IPS-18c (cell line): ENCODE measurements around the gene WWP2.

Experiments used
- H3K4me3 ChIP-seq: 2 replicates; pipeline ENCODE4 v1.7.0; 2013; ENCODE audit warnings: low read depth, mild to moderate bottlenecking, low read length, moderate library complexity; ENCODE audit not compliant: insufficient read depth
- H3K9me3 ChIP-seq: one replicate; pipeline ENCODE4 v1.6.1; 2013; ENCODE audit warnings: mild to moderate bottlenecking, low read length, moderate library complexity; ENCODE audit not compliant: control insufficient read depth, insufficient read depth

Gene WWP2

DNA sequence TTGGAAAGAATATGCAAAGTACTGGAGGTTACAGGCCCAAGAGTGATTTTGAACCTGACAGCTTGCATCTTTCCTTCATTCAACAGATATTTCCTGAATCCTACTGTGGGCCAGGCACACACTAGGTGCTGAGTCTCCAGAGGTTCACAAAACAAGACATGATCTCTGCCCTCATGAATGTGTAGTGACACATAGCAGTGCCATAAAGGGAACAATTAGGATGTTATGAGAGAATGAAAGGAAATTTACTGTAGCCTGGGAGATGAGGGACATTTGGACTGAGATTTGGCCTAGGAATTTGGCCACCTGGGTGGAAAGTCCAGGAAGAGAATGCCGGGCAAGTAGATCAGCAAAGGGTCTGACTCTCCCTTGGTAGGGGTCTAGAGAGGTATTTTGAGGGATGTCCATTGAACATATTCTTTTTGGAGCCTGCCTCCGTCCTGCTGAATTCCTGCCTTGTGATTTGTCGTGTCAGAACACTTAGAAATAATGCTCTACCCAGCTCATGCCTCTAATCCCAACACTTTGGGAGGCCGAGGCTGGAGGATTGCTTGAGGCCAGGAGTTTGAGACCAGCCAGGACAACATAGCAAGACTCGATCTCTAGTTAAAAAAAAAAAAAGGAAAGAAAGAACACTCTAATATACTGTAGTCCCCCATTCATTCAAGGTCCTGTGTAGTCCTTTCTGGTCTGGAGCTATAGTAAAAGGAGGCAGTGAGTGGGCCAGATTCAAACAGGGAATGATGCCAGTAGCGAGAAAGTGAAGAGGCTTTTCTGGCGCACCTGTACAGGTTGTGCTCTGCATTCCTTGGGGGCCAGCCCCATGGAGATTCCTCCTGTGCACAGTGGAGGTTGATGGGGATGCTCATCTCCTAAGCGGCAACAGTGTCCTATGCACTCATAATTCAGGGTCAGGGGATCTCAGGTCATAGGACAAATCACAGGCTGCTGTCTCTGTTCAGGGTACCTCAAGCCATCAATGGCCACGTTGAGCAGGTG is 98.4 kb downstream of the WWP2 start:
- Histone ChIP-seq H3K9me3 (no peaks in the 10 kb centered on the region), H3K4me3 (no peak overlapping the region)

- Histone ChIP-seq H3K9me3 (no peaks in the 10 kb centered on the region), H3K4me3 (no peak overlapping the region)
These were observed 99.3 kb downstream of the WWP2 start for GRCh38 chr16:69861292-69862030.

- H3K4me3 ChIP-seq = no peak overlapping the region
- H3K9me3 ChIP-seq = no peaks in the 10 kb centered on the region
These were observed 101.5 kb downstream of the WWP2 start for GRCh38 chr16:69863401-69864281.

DNA sequence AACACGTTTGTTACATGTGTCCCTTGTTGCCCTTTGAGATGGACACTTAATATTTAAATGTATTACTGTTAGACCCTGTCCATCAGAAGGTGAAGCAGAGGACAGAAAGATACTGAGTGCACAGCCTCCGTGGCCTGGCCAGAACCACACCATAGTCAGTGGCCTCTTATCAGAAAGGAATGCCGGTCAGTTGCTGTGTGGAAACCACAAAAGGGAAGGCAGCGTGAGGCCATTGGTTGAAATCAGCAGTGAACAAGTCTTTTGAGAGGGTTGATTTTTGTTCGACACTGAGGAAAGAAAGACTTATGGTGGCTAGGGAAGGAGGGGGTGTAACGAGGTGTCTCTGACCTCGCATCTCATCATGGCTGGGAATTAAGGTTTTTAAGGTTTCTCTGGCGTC is 103.6 kb downstream of the WWP2 start:
- H3K4me3 ChIP-seq = no peak overlapping the region
- no peaks in the 10 kb centered on the region for H3K9me3 ChIP-seq

- Histone ChIP-seq H3K4me3 (no peak overlapping the region), H3K9me3 (no peaks in the 10 kb centered on the region)
These were observed 105.8 kb downstream of the WWP2 start for GRCh38 chr16:69867784-69868560.

DNA sequence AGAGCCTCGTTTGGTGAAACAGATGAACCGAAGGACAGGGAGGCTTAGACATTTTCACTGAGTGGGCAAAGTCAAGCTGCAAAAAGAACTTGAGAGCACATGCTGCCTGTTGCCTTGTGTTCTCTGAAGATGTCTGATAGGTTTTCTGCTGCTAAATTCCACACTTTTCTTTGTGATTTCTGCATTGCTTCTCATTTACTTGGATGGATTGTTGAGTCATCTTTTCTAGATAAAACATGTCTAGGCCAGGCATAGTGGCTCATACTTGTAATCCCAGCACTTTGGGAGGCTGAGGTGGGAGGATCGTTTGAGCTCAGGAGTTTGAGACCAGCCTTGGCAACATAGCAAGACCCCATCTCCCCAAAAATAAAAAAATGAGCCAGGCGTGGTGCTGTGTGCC is 108.6 kb downstream of the WWP2 start:
- Histone ChIP-seq H3K4me3 (no peak overlapping the region), H3K9me3 (no peaks in the 10 kb centered on the region)

DNA sequence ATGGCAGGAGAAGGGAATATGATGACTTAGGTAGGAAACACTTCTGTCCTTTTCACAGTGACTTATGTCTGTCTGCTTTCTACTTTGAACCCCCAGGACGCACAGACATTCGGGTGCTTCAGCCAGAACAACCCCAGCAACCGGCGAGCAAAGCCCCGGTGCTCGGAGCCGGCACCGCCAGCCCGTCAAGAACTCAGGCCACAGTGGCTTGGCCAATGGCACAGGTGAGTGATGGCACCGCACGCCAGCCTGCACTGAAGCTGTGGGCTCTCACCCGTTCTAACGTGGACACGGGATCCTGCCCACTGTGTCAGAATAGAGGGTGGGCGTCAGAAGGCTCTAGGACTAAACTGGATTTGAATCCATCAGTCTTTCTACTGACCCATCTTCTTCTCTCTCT is 109.6 kb downstream of the WWP2 start:
- Histone ChIP-seq H3K4me3 (no peak overlapping the region), H3K9me3 (no peaks in the 10 kb centered on the region)

DNA sequence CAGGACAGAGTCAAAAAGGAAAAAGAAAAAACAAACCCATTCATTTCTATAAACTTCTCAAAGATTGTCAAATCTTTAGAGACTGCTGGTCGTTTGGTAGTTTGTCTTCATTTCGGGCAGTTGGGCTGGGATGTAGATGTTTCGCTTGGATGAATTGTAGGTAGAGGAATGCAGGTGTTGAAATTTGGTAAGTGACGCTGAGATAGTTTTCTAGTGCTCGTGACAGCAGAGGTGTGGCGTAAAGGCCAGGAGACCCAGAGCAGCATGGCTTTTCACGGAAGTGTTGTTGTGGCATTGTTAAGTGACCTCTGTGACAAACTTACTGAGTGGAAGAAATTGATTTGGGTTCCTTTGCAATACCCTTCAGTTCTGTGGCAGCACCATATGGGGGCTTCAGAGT is 110.8 kb downstream of the WWP2 start:
- no peaks in the 10 kb centered on the region for H3K9me3 ChIP-seq
- H3K4me3 ChIP-seq = no peak overlapping the region

GRCh38 chr16:69873783-69874182 is 111.7 kb downstream of the WWP2 start:
- Histone ChIP-seq H3K4me3 (no peak overlapping the region), H3K9me3 (no peaks in the 10 kb centered on the region)

- Histone ChIP-seq H3K4me3 (no peak overlapping the region), H3K9me3 (no peaks in the 10 kb centered on the region)
These were observed 112.1 kb downstream of the WWP2 start for GRCh38 chr16:69874271-69874670.

DNA sequence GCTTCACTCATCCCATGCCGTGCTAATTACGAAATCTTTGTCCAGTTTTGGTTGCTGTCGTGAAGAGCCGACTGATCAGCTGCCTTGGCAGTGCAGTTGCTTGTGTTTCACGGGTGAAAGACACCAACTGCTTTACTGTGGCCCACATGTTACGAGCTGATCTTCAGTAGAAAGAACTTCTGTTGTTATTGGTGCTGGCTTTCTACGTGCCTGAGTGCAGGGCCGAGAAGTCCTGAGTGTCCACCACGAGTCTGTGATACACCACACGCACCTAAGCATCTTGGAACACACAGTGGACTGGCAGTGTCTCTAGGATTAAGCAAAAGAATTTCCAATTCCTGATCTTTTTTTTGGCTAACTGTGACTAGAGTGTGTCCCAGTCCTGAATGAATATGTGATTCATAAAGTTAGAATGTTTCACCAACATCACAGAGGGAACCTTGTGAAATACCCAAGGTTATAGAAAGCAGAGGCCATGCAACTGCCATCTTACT is 118.6 kb downstream of the WWP2 start:
- no peaks in the 10 kb centered on the region for H3K9me3 ChIP-seq

GRCh38 chr16:69881141-69881540 is 119.0 kb downstream of the WWP2 start:
- no peaks in the 10 kb centered on the region for H3K9me3 ChIP-seq

More for the DNA sequence above, 118.6 kb downstream of the WWP2 start:
- no peak overlapping the region for H3K4me3 ChIP-seq

GRCh38 chr16:69883744-69884143 is 121.6 kb downstream of the WWP2 start:
- Histone ChIP-seq H3K4me3 (no peak overlapping the region), H3K9me3 (no peaks in the 10 kb centered on the region)

More at GRCh38 chr16:69881141-69881540, 119.0 kb downstream of the WWP2 start:
- no peak overlapping the region for H3K4me3 ChIP-seq

GRCh38 chr16:69885722-69886121 is 123.6 kb downstream of the WWP2 start:
- Histone ChIP-seq H3K4me3 (no peak overlapping the region), H3K9me3 (no peaks in the 10 kb centered on the region)

DNA sequence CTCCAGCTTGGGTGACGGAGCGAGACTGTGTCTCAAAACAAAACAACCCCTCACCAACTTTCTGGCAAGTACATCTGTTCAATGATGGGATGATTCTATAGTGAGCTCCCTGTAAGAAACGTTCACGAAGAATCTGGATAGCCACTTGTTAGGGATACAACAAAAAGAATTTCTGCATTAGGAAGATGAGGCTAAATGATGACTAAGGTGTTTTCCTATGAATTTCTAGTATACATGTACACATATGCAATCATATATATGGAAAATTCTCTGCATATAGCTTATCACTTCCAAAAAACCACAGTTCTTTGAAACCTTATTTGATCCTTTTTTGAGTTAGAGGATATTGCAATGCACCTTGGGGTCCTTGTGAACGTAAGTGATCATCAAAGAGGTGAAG is 124.6 kb downstream of the WWP2 start:
- Histone ChIP-seq H3K4me3 (no peak overlapping the region), H3K9me3 (no peaks in the 10 kb centered on the region)

DNA sequence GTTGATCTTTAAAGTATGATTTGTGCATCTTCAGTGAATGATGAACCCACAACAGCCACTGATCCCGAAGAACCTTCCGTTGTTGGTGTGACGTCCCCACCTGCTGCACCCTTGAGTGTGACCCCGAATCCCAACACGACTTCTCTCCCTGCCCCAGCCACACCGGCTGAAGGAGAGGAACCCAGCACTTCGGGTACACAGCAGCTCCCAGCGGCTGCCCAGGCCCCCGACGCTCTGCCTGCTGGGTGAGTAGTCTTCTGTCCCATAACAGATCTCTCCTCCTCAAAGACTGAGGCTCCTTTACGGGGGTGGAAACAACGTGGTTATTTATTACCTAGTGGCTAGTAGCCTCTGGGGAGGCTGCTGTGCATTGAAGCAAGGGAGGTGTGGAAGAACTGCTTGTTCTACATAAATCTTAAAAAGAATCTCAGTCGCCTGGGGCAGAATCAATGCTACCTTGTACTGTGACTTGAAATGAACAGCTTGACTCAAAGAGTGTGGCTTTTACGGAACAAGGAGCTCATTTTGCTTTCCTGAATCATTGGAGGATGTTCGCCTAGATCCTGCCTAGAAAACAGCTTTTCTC is 126.0 kb downstream of the WWP2 start:
- H3K9me3 ChIP-seq = no peaks in the 10 kb centered on the region
- H3K4me3 ChIP-seq = no peak overlapping the region
